Subcutaneous adipose tissue (tissue), 4 donors: ENCODE data around the gene RAB3GAP2. TPM values are rescaled to one million over a fixed set of nuclear protein-coding genes. Genes with fewer than 3 reads are reported as not detected.

Experiments used
- total RNA-seq, 4 donors: library from RNA; depleted of rRNA; stranded (reverse); fragments of >200 nt; gene quantifications; one replicate each; pipeline ENCODE4 v1.1.0, GENCODE V29; 2016
- TF ChIP-seq, protein P1 (sequence below): fragments of 450-650 bp; IDR thresholded peaks from one replicate; pipeline ENCODE4 v1.5.1; 2016; ENCODE audit warnings: low read depth, mild to moderate bottlenecking, control low read depth, antibody characterized with exemption, moderate library complexity

Gene RAB3GAP2
- total RNA-seq, 4 donors from 2014 or later, result 23.9 to 41.7 (median 31.3) TPM

DNA sequence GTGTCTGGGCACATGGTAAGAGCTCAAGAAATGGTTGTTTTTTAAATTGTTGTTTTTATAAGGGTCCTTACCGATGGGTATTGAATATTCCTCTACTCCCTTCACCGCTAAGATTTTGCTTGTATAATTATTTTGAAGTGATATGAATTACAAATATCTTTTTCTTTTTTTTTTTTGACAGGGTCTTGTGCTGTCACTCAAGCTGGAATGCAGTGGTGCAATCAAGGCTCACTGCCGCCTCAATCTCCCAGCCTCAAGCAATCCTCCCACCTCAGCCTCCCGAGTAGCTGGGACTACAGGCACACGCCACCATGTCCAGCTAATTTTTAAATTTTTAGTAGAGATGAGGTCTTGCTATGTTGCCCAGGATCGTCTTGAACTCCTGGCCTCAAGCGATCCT is 27.1 kb upstream of the RAB3GAP2 start:
- TF ChIP-seq, protein P1, sequence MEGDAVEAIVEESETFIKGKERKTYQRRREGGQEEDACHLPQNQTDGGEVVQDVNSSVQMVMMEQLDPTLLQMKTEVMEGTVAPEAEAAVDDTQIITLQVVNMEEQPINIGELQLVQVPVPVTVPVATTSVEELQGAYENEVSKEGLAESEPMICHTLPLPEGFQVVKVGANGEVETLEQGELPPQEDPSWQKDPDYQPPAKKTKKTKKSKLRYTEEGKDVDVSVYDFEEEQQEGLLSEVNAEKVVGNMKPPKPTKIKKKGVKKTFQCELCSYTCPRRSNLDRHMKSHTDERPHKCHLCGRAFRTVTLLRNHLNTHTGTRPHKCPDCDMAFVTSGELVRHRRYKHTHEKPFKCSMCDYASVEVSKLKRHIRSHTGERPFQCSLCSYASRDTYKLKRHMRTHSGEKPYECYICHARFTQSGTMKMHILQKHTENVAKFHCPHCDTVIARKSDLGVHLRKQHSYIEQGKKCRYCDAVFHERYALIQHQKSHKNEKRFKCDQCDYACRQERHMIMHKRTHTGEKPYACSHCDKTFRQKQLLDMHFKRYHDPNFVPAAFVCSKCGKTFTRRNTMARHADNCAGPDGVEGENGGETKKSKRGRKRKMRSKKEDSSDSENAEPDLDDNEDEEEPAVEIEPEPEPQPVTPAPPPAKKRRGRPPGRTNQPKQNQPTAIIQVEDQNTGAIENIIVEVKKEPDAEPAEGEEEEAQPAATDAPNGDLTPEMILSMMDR, result no peak

DNA sequence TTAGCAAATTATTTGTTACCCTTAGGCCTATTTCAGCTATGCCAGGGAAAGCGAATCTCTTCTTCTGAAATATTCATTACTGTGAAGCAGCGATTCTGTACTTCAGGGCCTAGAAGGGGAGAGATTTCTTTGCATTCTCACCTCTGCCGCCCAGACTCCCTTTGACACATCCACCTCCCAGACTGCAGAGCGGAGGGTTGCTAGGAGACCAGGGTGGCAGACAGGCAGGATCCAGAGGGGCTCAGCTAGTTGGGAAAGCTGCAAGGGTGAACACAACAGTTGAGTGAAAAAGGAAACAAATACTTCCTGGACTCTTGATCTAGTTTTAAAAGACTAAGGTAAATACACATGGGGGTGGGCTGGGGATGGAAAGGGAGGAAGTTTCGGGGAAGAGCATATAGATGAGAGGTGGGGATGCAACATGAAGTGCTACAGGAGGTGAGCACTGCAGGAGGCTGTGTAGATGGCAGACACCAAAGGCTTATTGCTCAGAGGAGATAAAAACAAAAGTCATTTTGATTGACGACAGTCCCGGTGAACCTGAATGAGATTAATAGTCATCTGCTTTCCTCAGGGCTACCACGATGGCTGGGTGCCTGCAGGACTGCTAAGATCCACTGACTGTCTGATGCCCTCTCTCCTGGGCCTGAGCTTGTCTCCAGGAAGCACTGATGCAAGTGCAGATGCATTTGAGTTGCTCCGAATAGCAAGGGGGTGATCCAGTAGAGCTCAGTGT is 26.4 kb upstream of the RAB3GAP2 start:
- TF ChIP-seq, protein P1, result no peak

DNA sequence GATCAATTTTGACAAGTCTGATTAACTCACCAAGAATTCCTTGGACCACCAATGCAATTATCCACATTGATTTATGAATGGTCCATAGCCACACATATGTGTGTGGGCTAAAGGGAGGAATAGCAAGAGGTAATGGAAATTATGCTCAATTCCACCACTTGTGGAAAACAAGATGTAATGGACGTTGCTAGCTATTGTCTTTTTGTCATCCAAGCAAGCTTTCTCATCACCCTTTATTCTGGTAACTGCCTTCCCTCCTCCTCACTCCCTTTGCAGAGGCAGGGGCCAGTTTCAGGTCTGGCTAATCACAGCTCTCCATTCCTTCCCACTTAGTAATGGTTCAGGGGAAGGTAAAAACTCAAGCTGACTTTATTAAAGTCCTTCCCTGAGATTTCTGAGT is 24.7 kb upstream of the RAB3GAP2 start:
- TF ChIP-seq, protein P1, result no peak

DNA sequence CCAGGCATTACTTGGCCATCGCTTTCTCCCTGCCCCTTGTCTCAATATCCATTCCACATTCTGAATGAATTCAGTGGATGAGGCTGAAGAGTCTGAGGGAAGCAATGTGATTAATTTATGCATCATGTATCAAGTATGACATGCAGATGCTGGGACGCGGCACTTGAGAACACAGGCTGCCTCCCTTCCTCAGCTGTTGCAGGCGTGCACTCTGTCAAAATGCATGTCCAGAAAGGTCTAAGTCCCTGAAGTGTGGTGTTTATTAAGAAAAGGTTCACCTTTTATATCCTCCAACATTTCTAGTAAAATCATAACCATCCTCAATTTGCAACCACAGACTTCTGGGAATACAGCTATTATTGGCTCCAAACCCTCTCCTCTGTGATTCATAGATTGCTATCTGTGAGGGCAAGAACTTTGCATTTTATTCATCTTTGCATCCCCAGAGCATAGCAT is 22.6 kb upstream of the RAB3GAP2 start:
- TF ChIP-seq, protein P1, result no peak

DNA sequence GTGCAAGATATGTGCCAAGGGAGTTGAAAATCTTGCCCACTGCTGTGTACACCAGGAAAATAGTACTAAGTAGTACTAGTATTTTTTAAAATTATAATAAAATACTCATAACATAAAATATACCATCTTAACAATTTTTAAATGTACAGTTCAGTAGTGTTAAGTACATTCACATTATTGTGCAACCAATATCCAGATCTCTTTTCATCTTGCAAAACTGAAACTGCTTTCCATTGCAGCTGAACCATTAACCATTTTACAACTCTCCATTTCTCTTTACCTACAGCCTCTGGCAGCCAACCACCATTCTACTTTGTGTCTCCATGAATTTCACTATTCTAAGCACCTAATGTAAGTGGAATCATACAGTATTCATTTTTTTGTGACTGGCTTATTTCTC is 19.3 kb upstream of the RAB3GAP2 start:
- TF ChIP-seq, protein P1, result no peak

DNA sequence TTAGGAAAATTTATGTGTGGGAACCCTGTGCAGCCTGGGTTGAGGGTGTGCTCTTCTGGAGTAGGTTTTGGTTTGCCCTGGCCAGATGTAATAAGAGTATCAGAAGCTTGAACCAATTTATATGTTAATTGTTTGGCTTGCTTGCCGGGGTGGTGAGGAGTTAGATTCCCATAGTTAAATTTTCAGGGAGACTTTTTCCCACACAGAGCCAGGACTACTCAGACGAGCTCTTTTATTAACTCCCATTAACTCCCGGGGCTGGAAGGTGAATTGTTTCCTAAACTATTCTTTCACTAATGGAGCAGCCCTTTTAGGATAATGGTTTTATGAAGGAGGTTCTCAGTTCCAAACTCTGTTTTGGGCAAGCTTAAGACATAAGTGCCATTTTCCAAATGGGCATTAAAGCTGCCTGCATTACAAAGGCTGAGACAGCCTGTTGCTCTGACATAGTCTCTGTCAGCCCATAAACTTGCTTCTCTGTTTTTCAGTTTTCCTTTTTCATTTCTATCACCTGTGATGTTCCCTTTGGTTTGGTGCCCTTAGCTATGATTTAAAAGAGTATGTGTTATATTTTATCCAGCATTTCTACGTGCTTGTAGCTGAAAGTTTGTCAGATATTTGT is 18.0 kb upstream of the RAB3GAP2 start:
- TF ChIP-seq, protein P1, result no peak

DNA sequence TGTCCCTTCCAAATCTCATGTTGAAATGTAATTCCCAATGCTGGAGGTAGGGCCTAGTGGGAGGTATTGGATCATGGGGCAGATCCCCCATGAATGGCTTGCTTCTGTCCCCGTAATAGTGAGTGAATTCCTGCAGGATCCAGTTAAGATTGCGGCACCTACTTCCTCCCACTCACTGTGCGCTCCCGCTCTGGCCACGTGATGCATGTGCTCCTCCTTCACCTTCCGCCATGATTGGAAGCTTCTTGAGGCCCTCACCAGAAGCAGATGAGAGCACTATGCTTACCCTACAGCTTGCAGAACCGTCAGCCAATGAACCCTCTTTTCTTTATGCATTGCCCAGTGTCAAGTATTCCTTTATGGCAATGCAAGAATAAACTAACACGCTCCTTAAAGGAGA is 14.9 kb upstream of the RAB3GAP2 start:
- TF ChIP-seq, protein P1, result no peak
